GM12872 (cell line): ENCODE data around the gene IL1RAP.

Experiments used
- CTCF ChIP-seq: IDR thresholded peaks from 3 replicates; pipeline ENCODE4 v1.5.1; 2011; ENCODE audit warnings: low read depth, mild to moderate bottlenecking, low read length, moderate library complexity; ENCODE audit not compliant: insufficient read depth

Gene IL1RAP

GRCh38 chr3:190524942-190525341, 11.1 kb downstream of the IL1RAP start:
- no peak for TF ChIP-seq CTCF

DNA sequence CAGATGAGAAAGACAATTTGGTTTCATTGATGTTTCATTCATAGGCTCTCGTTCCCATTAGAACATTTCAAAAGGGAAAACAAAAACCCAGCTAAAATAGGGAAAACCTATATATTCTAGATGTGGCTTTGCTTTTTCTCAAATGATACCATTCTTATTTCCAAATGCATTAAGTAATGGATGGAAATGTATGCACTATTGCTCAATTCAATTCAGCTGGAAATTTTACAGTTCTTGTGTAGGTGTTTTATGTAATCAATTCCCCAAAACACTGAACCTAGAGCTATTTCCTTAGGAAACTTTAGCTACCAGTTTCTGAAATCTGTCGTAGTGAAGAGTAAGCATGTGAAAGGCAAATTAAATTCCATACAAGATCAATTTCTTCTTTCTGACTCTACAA, 11.7 kb downstream of the IL1RAP start:
- TF ChIP-seq CTCF: no peak

DNA sequence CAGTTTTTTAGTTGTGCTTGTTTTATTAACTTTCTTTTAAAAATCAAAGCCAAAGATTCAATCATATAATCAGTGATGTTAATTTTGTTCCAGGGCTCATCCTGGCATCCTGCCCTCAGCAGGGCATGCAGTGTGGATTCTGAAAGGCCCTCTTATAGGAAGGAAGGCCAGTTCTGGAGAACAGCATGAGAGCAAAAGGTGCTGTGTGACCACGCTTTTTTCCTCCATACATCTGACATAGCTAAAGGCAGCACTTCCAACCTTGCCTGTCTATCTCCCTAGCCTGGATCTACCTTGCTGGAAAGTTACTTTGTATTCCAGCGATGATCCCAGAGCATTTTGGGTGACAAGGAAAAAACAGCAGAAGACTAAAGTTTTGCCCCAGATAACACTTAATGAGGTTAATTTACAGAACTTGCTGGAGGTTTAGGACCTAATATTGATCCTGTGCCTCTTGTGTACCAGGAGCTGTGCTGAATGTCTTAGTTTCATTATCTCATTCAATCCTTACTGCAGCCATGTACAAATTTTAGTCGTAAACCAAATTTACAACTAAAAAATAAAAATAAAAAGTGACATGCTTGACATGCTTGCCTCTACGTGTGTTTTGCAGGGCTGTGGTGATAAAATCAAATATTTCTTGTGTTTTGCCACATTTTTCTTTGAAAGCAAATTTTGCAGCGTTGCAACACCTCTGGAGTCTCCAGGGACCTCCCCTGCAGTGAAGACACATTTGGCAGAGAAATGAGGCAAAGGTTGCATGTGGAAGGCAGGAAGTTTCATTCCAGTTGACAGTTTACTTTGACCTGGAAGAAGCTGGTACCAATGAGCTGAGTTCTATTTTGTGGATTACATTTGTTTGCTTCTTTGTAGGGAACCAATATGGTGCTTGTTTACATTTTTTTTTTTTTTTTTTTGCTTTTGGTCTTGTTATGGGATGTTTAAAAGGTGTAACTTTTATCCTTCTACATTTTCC, 13.2 kb downstream of the IL1RAP start:
- TF ChIP-seq CTCF: no peak

- TF ChIP-seq CTCF: no peak
These were observed 14.8 kb downstream of the IL1RAP start for GRCh38 chr3:190528706-190529105.

DNA sequence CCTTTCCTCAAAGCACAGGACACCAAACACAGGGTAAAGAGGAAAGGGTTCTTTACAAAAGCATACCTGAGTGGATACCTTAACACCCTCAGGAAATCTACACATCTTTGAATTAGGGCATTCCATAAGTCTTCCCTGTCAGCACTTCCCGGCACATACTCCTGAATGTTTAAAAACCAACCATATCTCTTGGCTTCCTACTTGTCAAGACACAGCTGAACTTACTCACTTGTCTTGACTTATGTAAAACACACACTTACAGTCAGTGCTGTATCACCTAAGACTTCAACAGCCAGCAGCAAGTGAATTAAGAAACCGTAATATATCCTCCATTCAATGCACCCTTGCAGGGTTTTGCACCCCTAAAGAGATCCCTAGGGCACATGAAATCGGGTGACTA, 17.5 kb downstream of the IL1RAP start:
- no peak for TF ChIP-seq CTCF

- TF ChIP-seq CTCF: no peak
These were observed 18.9 kb downstream of the IL1RAP start for GRCh38 chr3:190532731-190533203.

GRCh38 chr3:190533511-190534281, 19.8 kb downstream of the IL1RAP start:
- TF ChIP-seq CTCF: no peak
